CD14-positive monocyte (primary cell): Measurements from ENCODE around the gene FOXO1. TPM values are rescaled to one million over a fixed set of nuclear protein-coding genes. Genes with fewer than 3 reads are reported as not detected.

Source experiments
- DNase-seq, 3 donors: peaks; one replicate each; pipeline ENCODE4 v3.0.0-alpha.2; 2011 to 2022
- H2AFZ ChIP-seq: 2 replicates; pipeline ENCODE4 v1.6.0; 2012; ENCODE audit warnings: mild to moderate bottlenecking, low read depth, low read length, inconsistent platforms; ENCODE audit not compliant: insufficient read depth, poor library complexity, severe bottlenecking
- H3K27ac ChIP-seq, 2 donors: 1 replicate in 1 of 2; 2 replicates in 1 of 2; pipeline ENCODE4 v1.5.1; 2012 to 2013; ENCODE audit warnings: low read length in 2 of 2, control low read depth in 1 of 2, inconsistent platforms in 1 of 2, low read depth in 1 of 2, mild to moderate bottlenecking in 1 of 2
- H3K27me3 ChIP-seq, 2 donors: one replicate each; pipeline versions ENCODE4 v1.6.0 to v1.6.1; 2011 to 2013; ENCODE audit warnings: low read length in 2 of 2; ENCODE audit not compliant: control insufficient read depth in 2 of 2, insufficient read depth in 2 of 2
- H3K36me3 ChIP-seq, 2 donors: replicated peaks in 1 of 2; 1 replicate in 1 of 2; 2 replicates in 1 of 2; pipeline versions ENCODE4 v1.5.1 to v1.6.1; 2012 to 2013; ENCODE audit warnings: low read length in 2 of 2, control low read depth in 1 of 2, inconsistent platforms in 1 of 2, mild to moderate bottlenecking in 1 of 2; ENCODE audit not compliant: insufficient read depth in 2 of 2, control insufficient read depth in 1 of 2
- H3K4me1 ChIP-seq, 2 donors: 1 replicate in 1 of 2; 2 replicates in 1 of 2; pipeline versions ENCODE4 v1.5.1 to v1.6.1; 2012 to 2013; ENCODE audit warnings: low read length in 2 of 2, control low read depth in 1 of 2, inconsistent platforms in 1 of 2, mild to moderate bottlenecking in 1 of 2, moderate library complexity in 1 of 2; ENCODE audit not compliant: insufficient read depth in 2 of 2, control insufficient read depth in 1 of 2
- H3K4me2 ChIP-seq: replicated peaks from 2 replicates; pipeline ENCODE3; 2012; ENCODE audit warnings: low read length, moderate library complexity, mild to moderate bottlenecking; ENCODE audit not compliant: poor library complexity, severe bottlenecking; ENCODE audit errors: extremely low read depth
- H3K4me3 ChIP-seq, 3 experiments: fragments of 200-600 bp in 1 of 3; sonication (generic) in 1 of 3; replicated peaks in 1 of 3; 1 replicate in 2 of 3; 2 replicates in 1 of 3; pipeline ENCODE4 v1.5.1; 2011 to 2013; ENCODE audit warnings: low read length in 3 of 3, mild to moderate bottlenecking in 3 of 3, control low read depth in 2 of 3, low read depth in 2 of 3, inconsistent platforms in 1 of 3, moderate library complexity in 1 of 3
- H3K79me2 ChIP-seq: 2 replicates; pipeline ENCODE4 v1.6.0; 2012; ENCODE audit warnings: mild to moderate bottlenecking, control low read depth, inconsistent platforms, low read length, moderate library complexity; ENCODE audit not compliant: insufficient read depth
- H3K9ac ChIP-seq: 2 replicates; pipeline ENCODE4 v1.6.0; 2017; ENCODE audit warnings: low read length, mild to moderate bottlenecking; ENCODE audit not compliant: insufficient read depth, poor library complexity, severe bottlenecking
- H3K9me3 ChIP-seq, 2 donors: replicated peaks in 1 of 2; 1 replicate in 1 of 2; 2 replicates in 1 of 2; pipeline versions ENCODE4 v1.5.1 to v1.6.1; 2012 to 2013; ENCODE audit warnings: low read length in 2 of 2, control low read depth in 1 of 2; ENCODE audit not compliant: control insufficient read depth in 1 of 2, insufficient read depth in 1 of 2
- H4K20me1 ChIP-seq: 2 replicates; pipeline ENCODE4 v1.6.0; 2012; ENCODE audit warnings: mild to moderate bottlenecking, low read length, control low read depth, moderate library complexity; ENCODE audit not compliant: insufficient read depth
- H3K27ac Mint-ChIP-seq, 7 donors: one replicate each; pipeline ENCODE4 v1.8.0; 2020; ENCODE audit warnings: mild to moderate bottlenecking in 7 of 7, mixed read lengths in 7 of 7, moderate library complexity in 6 of 7, inconsistent platforms in 2 of 7
- H3K27me3 Mint-ChIP-seq, 3 donors: one replicate each; pipeline ENCODE4 v1.8.0; 2021 to 2022; ENCODE audit warnings: low read depth in 3 of 3, mild to moderate bottlenecking in 3 of 3, mixed read lengths in 3 of 3, moderate library complexity in 3 of 3, inconsistent platforms in 1 of 3
- H3K36me3 Mint-ChIP-seq, 2 donors: one replicate each; pipeline ENCODE4 v1.8.0; 2020; ENCODE audit warnings: mixed read lengths in 2 of 2, inconsistent platforms in 1 of 2, mild to moderate bottlenecking in 1 of 2
- H3K4me1 Mint-ChIP-seq: one replicate; pipeline ENCODE4 v1.8.0; 2020; ENCODE audit warnings: mild to moderate bottlenecking, mixed read lengths
- H3K4me3 Mint-ChIP-seq, 2 donors: one replicate each; pipeline ENCODE4 v1.8.0; 2020; ENCODE audit warnings: mild to moderate bottlenecking in 2 of 2, mixed read lengths in 2 of 2, moderate library complexity in 1 of 2
- H3K9me3 Mint-ChIP-seq, 7 donors: one replicate each; pipeline ENCODE4 v1.8.0; 2020 to 2022; ENCODE audit warnings: mixed read lengths in 7 of 7, mild to moderate bottlenecking in 6 of 7, moderate library complexity in 6 of 7, inconsistent platforms in 2 of 7
- WGBS: methylation state at CpG from one replicate; pipeline ENCODE4 v1.1.5; 2013; ENCODE audit warnings: missing lambda C conversion rate; ENCODE audit not compliant: insufficient coverage; 5-methylcytosine and 5-hydroxymethylcytosine counted together
- intact Hi-C, 2 donors: fragments of 100-400 bp; cut with micrococcal nuclease; formaldehyde crosslinking; loops; one replicate each; pipeline versions ENCODE4 v1.15.0 to v1.15.1; 2023
- polyA plus RNA-seq, 3 donors: library from polyadenylated mRNA; depleted of rRNA in 1 of 3; unstranded in 2 of 3; stranded (reverse) in 1 of 3; fragments of 300-500 nt in 2 of 3; fragments of >200 nt in 1 of 3; fragmentation: Illumina TruSeq in 2 of 3; gene quantifications; 1 replicate in 2 of 3; 2 replicates in 1 of 3; pipeline ENCODE4 v1.2.3, GENCODE V29; 2012 to 2021
- TF ChIP-seq, protein P1 (sequence below): fragments of 200-600 bp; IDR thresholded peaks from one replicate; pipeline ENCODE4 v1.8.0; 2022; ENCODE audit warnings: antibody characterized with exemption, mild to moderate bottlenecking

The FOXO1 gene
- polyA plus RNA-seq, 3 donors, result 3.1 to 11.3 (median 8.0) TPM

DNA sequence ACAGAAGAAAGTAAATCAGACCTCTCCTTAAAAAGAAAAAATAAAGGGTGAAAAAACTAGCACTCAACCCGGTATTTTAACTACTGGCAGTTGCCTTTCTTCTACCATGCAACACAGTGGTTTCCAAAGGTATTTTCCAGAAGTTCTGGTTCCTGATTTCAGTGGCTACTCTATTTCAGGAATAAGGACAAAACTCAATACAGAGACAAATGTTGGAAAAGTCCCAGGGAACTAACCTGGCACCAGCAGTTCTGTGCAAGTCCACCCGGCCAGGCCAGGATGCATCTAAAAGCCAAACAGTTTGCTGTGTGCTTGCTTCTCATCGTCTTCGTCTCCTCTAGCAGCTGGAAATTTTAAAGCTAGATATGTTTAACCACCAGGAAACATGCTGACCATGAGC lies 52.5 kb downstream of the FOXO1 start:
- H3K27me3 ChIP-seq, result no peaks in the 10 kb centered on the region
- TF ChIP-seq, protein P1, sequence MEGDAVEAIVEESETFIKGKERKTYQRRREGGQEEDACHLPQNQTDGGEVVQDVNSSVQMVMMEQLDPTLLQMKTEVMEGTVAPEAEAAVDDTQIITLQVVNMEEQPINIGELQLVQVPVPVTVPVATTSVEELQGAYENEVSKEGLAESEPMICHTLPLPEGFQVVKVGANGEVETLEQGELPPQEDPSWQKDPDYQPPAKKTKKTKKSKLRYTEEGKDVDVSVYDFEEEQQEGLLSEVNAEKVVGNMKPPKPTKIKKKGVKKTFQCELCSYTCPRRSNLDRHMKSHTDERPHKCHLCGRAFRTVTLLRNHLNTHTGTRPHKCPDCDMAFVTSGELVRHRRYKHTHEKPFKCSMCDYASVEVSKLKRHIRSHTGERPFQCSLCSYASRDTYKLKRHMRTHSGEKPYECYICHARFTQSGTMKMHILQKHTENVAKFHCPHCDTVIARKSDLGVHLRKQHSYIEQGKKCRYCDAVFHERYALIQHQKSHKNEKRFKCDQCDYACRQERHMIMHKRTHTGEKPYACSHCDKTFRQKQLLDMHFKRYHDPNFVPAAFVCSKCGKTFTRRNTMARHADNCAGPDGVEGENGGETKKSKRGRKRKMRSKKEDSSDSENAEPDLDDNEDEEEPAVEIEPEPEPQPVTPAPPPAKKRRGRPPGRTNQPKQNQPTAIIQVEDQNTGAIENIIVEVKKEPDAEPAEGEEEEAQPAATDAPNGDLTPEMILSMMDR, result no peak
- H4K20me1 ChIP-seq, result peaks cover 94% of the 10 kb centered on the region
- H3K27me3 Mint-ChIP-seq, result peaks cover 0 to 5% (median 0%) of the 10 kb centered on the region in 3 donors
- H3K9me3 Mint-ChIP-seq, result no peaks in the 10 kb centered on the region
- peaks cover 27% of the 10 kb centered on the region for H3K4me1 Mint-ChIP-seq
- peak overlapping the region in 4 of 7 donors; percentile 47 to 82 (median 70) for H3K27ac Mint-ChIP-seq
- 80% methylated on average over 3 of the region's 4 CpGs for WGBS
- no peak overlapping the region for H3K4me2 ChIP-seq
- no peaks in the 10 kb centered on the region for H3K36me3 ChIP-seq
- intact Hi-C loops, result no loop called here
- peaks cover 4% of the 10 kb centered on the region for H3K79me2 ChIP-seq
- H3K9me3 ChIP-seq, result no peaks in the 10 kb centered on the region
- H3K4me3 ChIP-seq, result no peak overlapping the region
- H2AFZ ChIP-seq, result no peak overlapping the region
- H3K9ac ChIP-seq, result no peak overlapping the region
- H3K4me1 ChIP-seq, result peaks cover 15 to 20% of the 10 kb centered on the region in 2 donors
- DNase-seq, result no peak
- H3K36me3 Mint-ChIP-seq, result peaks cover 5 to 11% of the 10 kb centered on the region in 2 donors
- peak overlapping the region in 1 of 2 donors; percentile 33 for H3K27ac ChIP-seq
- peak overlapping the region in 1 of 2 donors; percentile 44 for H3K4me3 Mint-ChIP-seq

DNA sequence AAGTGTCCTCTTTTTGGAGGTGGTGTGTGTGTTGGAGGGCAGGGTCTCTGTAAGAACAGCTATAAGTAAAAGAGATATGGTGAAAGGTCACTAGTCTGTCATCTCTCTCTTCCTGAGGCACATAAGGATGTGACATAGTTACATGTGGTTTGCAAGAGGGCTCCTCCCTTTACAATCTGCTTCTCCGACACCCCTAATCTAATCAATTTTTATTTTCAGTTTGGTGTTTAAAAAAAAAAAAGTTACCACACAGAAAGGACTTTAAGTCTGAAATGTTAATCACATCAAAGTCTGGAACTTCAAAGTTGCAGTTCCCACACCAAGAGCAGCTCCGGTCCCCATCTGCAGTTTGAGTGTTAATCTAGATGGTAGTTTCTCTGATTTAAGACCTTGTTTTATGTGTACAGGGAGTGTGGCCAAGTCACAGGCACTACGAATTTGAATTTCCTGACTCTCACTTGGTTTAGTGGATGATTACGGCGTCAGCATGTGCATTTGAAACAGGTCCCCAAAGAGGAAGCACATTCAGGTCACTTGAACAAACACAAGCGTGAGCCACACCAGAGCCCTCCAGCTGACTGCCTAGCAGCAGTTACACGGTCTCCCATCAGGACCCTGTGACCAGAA lies 53.1 kb downstream of the FOXO1 start:
- H3K9ac ChIP-seq, result no peak overlapping the region

More for the DNA sequence above, 53.1 kb downstream of the FOXO1 start:
- H3K4me2 ChIP-seq, result peak overlapping the region; percentile 23
- no peaks in the 10 kb centered on the region for H3K9me3 ChIP-seq
- H3K27ac Mint-ChIP-seq, result peak overlapping the region in 6 of 7 donors; percentile 60 to 82 (median 66)
- H3K27ac ChIP-seq, result peak overlapping the region in 1 of 2 donors; percentile 33
- TF ChIP-seq, protein P1, result no peak
- peak; percentile 36 to 43 (median 40) for DNase-seq
- peaks cover 4% of the 10 kb centered on the region for H3K79me2 ChIP-seq
- H3K27me3 Mint-ChIP-seq, result peaks cover 0 to 5% (median 0%) of the 10 kb centered on the region in 3 donors
- peak overlapping the region; percentile 44 to 69 for H3K4me3 Mint-ChIP-seq
- H3K9me3 Mint-ChIP-seq, result no peaks in the 10 kb centered on the region
- H2AFZ ChIP-seq, result no peak overlapping the region
- 5% methylated on average over 6 of the region's 7 CpGs for WGBS
- H3K4me1 ChIP-seq, result peaks cover 15 to 20% of the 10 kb centered on the region in 2 donors
- no peaks in the 10 kb centered on the region for H3K36me3 ChIP-seq
- H3K4me3 ChIP-seq, result peak overlapping the region in 1 of 3 experiments; percentile 6
- intact Hi-C loops, result no loop called here
- H4K20me1 ChIP-seq, result peaks cover 89% of the 10 kb centered on the region
- peaks cover 26% of the 10 kb centered on the region for H3K4me1 Mint-ChIP-seq
- no peaks in the 10 kb centered on the region for H3K27me3 ChIP-seq
- peaks cover 5 to 11% of the 10 kb centered on the region in 2 donors for H3K36me3 Mint-ChIP-seq
